ENCODE results near the gene WDR33.
A peak's percentile ranks its signal among the peaks of the same experiment; 100 is the strongest.

The WDR33 gene

GRCh38 chr2:127740665-127741288 lies 70.2 kb downstream of the WDR33 start:
- Histone ChIP-seq H4K20me1 (ENCODE audit: insufficient read depth, low read length) (no peaks in the 10 kb centered on the region), H3K79me2 (ENCODE audit: low read length) (no peaks in the 10 kb centered on the region), H3K27ac (ENCODE audit: low read length) (peak overlapping the region; percentile 17; the same call in 1 of the 2 replicates), H3K9me2 (replicated peaks; ENCODE audit: insufficient read depth, low read length) (no peaks in the 10 kb centered on the region), H3K4me2 (ENCODE audit: low read depth, low read length) (no peak overlapping the region), H3K9me3 (replicated peaks; ENCODE audit: insufficient read depth, low read length) (no peaks in the 10 kb centered on the region), H3K9ac (ENCODE audit: low read length) (no peak overlapping the region), H3K27me3 (replicated peaks; ENCODE audit: insufficient read depth, low read length) (no peaks in the 10 kb centered on the region), H3K36me3 (replicated peaks; ENCODE audit: insufficient read depth, low read length) (peaks cover 4% of the 10 kb centered on the region; the same call in 1 of the 2 replicates), H3K4me3 (ENCODE audit: low read length) (no peak overlapping the region), H2AFZ (ENCODE audit: low read length) (no peak overlapping the region), H3K4me1 (ENCODE audit: low read length) (peaks cover 9% of the 10 kb centered on the region), H3F3A (ENCODE audit: insufficient read depth, low read length) (no peaks in the 10 kb centered on the region)
- no peak for DNase-seq
- TF ChIP-seq CTCF (IDR thresholded peaks at IDR 0.05; ENCODE audit: low read length) (no peak), EZH2phosphoT487 (IDR thresholded peaks at IDR 0.05; ENCODE audit: low read length) (no peak), EZH2 (optimal IDR thresholded peaks at IDR 0.05; ENCODE audit: low read depth, low read length) (no peak)

- Histone ChIP-seq H3K4me3 (ENCODE audit: low read length) (no peak overlapping the region), H3K9me2 (replicated peaks; ENCODE audit: insufficient read depth, low read length) (no peaks in the 10 kb centered on the region), H4K20me1 (ENCODE audit: insufficient read depth, low read length) (no peaks in the 10 kb centered on the region), H3K9ac (ENCODE audit: low read length) (no peak overlapping the region), H3K79me2 (ENCODE audit: low read length) (no peaks in the 10 kb centered on the region), H3F3A (ENCODE audit: insufficient read depth, low read length) (no peaks in the 10 kb centered on the region), H3K4me1 (ENCODE audit: low read length) (peaks cover 9% of the 10 kb centered on the region), H3K36me3 (replicated peaks; ENCODE audit: insufficient read depth, low read length) (peaks cover 2% of the 10 kb centered on the region; the same call in 1 of the 2 replicates), H3K4me2 (ENCODE audit: low read depth, low read length) (no peak overlapping the region), H3K9me3 (replicated peaks; ENCODE audit: insufficient read depth, low read length) (no peaks in the 10 kb centered on the region), H3K27me3 (replicated peaks; ENCODE audit: insufficient read depth, low read length) (no peaks in the 10 kb centered on the region), H3K27ac (ENCODE audit: low read length) (no peak overlapping the region), H2AFZ (ENCODE audit: low read length) (no peak overlapping the region)
- DNase-seq: no peak
- TF ChIP-seq EZH2 (optimal IDR thresholded peaks at IDR 0.05; ENCODE audit: low read depth, low read length) (no peak), CTCF (IDR thresholded peaks at IDR 0.05; ENCODE audit: low read length) (no peak), EZH2phosphoT487 (IDR thresholded peaks at IDR 0.05; ENCODE audit: low read length) (no peak)
These were observed 71.2 kb downstream of the WDR33 start for GRCh38 chr2:127739800-127740199.

GRCh38 chr2:127737892-127738291 lies 73.1 kb downstream of the WDR33 start:
- Histone ChIP-seq H4K20me1 (ENCODE audit: insufficient read depth, low read length) (no peaks in the 10 kb centered on the region), H3K27ac (ENCODE audit: low read length) (no peak overlapping the region), H3K4me1 (ENCODE audit: low read length) (peaks cover 9% of the 10 kb centered on the region), H3K4me2 (ENCODE audit: low read depth, low read length) (no peak overlapping the region), H3K9me3 (replicated peaks; ENCODE audit: insufficient read depth, low read length) (no peaks in the 10 kb centered on the region), H3F3A (ENCODE audit: insufficient read depth, low read length) (no peaks in the 10 kb centered on the region), H3K4me3 (ENCODE audit: low read length) (no peak overlapping the region), H2AFZ (ENCODE audit: low read length) (no peak overlapping the region), H3K9ac (ENCODE audit: low read length) (no peak overlapping the region), H3K36me3 (replicated peaks; ENCODE audit: insufficient read depth, low read length) (no peaks in the 10 kb centered on the region), H3K9me2 (replicated peaks; ENCODE audit: insufficient read depth, low read length) (no peaks in the 10 kb centered on the region), H3K27me3 (replicated peaks; ENCODE audit: insufficient read depth, low read length) (no peaks in the 10 kb centered on the region), H3K79me2 (ENCODE audit: low read length) (no peaks in the 10 kb centered on the region)
- DNase-seq: no peak
- TF ChIP-seq CTCF (IDR thresholded peaks at IDR 0.05; ENCODE audit: low read length) (no peak), EZH2phosphoT487 (IDR thresholded peaks at IDR 0.05; ENCODE audit: low read length) (no peak), EZH2 (optimal IDR thresholded peaks at IDR 0.05; ENCODE audit: low read depth, low read length) (no peak)
